DMS53 treated with DMSO at 0.1 percent for 48 hours (cell line): ENCODE data around the gene RNF103.
"Not testable (repeated sequence)": the region's sequence is repeated elsewhere in the genome, so short reads cannot be mapped to it uniquely, and the experiment has no call there.

ENCODE experiments used
- DNase-seq: peaks from one replicate; lab custom pipeline; 2025; ENCODE audit not compliant: unreplicated experiment; lab: John Stamatoyannopoulos, UW

The RNF103 gene

DNA sequence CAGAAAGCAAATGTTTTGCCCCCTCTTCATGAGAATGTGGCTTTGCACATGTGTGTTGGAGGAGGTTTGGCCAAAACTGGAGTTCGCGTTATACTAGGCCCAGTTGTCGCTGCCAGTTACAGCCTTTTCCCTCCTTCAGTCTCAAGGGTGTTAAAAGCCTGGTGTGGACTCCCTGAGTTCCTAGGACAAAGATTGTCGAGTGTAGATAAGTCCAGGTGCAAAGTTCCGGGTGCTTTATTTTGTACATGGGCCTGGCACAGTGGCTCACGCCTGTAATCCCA is 542 bp upstream of the RNF103 start:
- no peak for DNase-seq

DNA sequence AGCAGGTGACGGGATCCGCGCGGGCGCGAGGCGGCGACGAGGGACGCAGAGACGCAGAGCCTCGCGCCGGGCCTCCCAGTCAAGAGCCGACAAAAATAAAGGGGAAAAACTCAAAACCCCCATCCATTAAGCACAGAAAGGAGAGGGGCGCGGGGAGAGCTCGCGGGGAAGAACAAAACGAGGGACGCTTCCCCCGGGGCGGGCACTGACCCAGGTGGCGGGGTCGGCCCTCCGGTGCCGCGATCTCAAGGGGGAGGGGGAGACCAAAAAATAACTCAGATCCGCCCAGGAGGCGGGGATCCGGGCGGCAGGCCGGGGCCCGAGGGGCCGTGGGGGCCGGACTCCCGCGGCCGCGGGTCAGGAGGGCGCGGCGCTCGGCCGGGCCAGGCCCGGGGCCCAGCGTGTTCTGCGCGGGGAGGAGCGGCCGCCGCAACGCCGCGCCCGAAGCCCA is 597 bp downstream of the RNF103 start:
- peak; percentile 41 for DNase-seq

DNA sequence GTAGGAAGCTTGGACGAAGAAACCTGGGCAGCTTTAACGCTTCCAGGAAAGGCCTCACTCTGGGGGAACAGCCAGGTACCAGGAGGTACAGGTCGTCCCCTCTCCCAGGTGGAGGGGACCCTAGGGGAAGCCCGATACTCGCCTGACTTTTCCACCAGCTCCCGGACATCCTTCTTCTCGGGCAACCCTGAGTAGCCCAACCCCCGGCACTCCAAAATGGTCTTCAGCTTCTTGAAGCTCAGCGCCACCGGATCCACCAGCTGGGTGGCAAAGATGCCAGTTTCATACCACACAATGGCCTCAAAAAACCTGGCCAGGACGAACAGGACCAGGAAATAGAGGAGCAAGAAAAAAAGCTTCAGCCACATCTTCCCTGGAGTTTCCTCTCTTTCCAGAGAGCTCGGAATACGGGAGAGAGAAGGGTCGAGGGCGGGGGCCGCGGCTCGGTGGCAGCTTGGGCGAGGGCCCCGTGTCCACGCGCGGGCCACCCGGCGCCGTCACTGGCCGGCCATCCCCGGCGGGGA is 1.1 kb downstream of the RNF103 start:
- DNase-seq: peak; percentile 39

DNA sequence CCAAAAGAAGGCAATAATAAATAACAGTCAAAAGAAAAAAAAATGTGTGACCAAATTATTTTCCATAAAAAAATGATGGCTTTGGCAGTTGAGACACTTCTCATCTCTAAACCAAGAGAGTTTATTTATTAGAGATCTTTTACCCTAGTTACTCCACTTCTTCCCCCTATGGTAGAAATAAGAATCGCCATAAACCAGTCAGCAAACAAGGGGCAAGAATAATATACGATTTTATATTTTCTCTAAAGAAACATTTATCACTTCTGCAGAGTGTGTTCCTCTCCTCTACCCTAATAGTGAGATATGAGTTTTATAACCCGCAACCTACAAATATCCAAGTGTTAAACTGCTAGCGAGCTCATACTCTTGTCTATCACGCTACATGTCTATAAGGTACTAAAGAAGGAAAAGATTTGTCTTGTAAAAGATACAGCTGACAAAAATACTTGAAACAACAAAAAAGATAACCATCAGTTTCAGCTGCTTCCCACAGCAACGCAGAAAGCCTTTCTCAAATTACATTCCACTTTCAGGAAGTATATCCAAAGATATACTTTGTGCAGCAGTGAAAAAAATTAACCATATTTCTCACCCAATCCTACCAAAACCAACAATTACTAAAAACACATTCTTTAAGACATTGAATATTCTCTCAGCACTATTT is 2.3 kb downstream of the RNF103 start:
- DNase-seq: no peak

DNA sequence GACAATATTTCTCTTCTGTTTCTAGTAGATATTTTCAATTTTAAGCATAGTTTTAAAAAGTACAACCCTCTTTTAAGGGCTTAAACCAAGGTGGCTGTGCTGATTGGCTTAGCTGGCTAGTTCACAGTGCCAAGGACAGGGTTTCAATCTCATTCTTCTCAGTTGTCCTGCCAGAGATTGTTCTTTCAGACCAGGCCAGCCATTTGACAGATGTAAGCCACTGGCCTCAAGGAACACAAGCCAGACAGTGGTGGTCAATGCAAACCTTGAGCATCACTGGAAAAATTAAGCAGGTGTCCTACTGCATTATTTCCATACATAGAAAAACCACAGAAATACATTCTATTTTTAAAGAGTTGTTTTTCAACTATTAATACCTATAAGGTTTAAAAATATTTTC is 5.9 kb downstream of the RNF103 start:
- no peak for DNase-seq

DNA sequence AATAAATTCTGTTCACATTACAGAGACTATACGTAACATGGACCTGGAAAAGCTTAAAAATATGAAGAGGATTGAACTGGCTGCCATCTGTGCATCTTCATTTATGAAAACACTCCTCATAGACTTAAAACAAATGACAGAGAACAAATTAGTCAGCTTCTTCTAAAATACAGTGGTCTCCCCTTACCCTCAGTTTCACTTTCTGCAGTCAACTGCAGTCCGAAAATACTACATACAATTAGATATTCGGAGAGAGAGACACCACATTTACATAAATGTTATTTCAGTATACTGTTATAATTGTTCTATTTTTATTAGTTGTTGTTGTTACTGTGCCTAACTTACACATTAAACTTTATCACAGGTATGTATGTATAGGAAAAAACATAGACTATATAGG is 6.5 kb downstream of the RNF103 start:
- DNase-seq: no peak

DNA sequence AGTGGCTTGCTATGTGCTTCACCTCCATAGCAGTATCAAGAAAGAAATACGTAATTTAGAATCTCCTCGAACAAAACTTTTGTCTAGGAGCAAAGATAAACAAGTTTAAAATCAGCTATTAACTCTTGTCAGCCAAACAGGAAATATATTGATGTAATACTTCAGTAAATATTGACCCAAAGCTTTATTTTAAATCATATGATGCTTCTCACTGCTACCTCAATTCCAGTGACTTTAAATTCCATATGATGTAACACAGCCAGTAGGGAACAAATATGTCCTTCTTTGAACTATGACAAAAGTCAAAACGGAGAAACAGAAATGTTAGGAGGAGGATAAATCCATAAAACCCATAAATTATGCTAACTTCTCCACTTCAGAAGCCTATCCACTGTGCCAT is 7.2 kb downstream of the RNF103 start:
- peak; percentile 56 for DNase-seq

DNA sequence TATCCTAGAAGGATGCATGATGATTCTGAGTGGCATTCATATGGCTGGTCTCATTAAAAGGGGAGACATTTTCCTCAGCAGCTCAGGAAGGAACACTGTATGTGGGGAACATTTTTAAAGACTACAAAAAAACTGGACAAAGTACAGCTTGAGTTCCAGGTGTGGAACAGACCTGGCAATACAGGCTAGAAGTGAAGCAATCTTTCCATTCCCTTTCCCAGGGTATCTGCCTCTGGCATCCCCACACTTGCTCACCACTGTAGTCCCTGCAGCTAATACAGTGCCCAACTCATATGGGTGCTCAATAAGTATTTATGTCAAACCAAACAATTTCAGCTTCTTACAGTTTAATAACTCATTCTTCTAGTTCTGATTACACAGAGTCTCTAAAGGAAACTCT is 8.1 kb downstream of the RNF103 start:
- no peak for DNase-seq

DNA sequence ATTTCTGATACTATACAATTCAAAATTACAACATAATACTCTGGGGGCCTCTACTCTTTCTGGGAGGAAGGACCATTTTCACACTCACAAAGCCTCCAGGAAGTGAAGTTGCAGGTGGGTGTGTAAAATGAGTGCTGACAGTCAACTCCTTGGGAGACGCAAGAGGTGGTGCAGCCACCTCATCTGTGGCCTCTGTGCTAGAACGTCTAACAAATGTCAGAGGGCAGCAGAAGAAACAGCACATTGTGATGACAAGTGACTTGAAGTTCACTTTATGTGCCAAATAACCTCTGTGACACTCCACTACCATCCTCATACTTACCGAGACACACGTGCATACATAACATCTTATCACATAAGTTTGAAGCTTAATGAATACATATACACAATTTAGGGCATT is 10.2 kb downstream of the RNF103 start:
- DNase-seq: no peak

DNA sequence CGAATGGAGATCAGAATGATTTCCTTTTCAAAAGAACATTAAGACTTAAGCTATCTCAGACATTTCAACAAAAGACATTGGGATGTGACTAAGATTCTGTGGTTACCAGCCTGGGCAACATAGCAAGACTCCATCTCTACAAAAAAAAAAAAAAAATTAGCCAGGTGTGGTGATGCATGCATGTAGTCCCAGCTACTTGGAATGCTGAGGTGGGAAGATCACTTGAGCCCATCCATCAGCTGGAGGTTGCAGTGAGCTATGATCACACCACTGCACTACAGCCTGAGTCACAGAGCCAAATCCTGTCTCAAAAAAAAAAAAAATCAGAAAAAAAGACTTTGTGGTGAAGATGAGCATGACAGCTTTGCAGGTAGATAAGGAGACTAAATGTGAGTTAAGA is 12.8 kb downstream of the RNF103 start:
- no peak for DNase-seq

DNA sequence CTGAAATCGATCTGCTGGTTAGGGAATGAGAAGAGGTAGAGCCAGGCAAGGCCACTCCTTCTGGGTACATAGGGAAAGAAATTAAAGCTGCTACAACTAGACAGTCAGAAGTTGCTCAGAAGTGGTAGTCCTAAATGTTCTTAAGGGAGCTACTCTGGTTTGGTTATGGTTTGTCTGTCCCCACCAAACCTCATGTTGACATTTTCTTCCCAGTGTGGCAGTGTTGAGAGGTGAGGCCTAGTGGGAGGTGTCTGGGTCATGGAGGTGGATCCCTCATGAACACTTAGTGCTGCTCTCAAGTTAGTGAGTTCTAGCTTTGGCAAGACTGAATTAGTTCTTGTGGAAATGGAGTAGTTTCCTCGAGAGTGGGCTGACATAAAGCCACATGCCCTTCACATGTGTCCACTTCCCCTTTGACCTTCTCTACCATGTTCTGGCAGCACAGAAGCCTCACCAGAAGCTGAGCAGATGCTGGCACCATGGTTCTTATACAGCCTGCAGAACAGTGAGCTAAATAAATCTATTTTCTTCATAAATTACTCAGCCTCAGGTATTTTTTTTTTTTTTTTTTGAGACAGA is 14.7 kb downstream of the RNF103 start:
- no peak for DNase-seq

DNA sequence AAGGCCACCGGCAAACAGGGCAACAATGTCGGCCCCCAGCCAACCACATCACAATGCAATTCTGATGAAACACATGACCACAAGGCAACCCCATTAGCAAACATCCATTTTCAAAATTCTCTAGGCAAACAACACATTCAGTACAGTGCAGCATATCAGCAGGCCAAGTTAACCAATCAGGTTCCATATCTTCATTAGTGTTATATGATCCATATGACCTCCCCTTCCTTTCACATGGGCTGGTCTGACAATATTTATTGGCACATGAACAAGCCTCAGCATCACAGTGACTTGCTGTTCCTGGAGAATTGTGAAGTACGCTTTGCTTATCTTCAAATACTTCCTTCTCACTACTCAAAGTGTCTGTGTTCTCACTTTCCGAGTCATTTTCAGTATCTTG is 19.8 kb downstream of the RNF103 start:
- DNase-seq: no peak

DNA sequence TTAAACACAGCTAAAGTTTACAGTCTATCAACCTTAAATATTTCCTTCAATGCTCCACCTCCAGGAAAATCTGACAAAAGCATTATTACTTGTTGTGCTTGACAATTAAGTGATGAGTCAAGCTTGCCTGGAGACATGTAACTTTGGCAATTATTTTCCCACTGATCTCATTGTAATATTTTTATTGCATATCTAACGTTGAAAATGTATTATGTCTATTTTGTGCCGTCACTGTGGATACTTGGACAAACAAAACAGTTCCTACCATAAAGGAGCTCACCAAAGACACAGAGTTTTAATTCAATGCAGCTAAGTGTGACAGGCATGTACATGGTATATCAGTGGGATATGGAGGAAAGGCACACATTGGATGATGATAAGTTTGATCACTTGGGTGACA is 24.7 kb downstream of the RNF103 start:
- no peak for DNase-seq

DNA sequence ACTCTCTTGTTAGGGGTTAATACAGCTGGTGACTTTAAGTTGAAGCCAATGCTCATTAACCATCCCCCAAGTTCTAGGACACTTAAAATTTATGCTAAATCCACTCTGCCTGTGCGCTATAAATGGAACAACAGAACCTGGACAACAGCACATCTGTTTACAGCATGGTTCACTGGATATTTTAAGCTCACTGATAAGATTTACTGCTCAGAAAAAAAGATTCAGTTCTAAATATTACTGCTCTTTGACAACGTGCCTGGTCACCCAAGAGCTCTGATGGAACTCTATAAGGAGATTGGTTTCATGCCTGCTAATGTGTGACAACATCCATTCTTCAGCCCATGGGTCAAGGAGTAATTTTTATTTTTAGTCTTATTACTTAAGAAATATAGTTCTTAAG is 27.5 kb downstream of the RNF103 start:
- DNase-seq: no peak

DNA sequence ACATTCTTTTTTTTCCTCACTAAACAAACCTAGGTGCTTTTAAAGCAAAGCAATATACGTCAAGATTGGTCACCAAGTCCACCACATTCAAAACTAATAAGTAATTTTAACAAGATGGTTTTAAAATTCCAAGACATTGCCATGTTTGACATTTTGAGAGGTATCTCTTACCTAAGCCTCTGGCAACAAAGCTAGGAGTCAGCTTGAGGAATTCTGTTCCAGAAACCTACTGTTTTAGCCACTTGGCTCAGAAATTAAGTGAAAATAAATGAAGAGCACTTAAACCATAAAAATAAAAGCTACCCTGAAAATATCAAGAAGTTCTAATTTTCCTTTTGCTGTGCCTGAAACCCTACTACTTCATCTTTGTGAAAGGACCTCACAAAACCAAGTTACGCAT is 30.4 kb downstream of the RNF103 start:
- DNase-seq: no peak

DNA sequence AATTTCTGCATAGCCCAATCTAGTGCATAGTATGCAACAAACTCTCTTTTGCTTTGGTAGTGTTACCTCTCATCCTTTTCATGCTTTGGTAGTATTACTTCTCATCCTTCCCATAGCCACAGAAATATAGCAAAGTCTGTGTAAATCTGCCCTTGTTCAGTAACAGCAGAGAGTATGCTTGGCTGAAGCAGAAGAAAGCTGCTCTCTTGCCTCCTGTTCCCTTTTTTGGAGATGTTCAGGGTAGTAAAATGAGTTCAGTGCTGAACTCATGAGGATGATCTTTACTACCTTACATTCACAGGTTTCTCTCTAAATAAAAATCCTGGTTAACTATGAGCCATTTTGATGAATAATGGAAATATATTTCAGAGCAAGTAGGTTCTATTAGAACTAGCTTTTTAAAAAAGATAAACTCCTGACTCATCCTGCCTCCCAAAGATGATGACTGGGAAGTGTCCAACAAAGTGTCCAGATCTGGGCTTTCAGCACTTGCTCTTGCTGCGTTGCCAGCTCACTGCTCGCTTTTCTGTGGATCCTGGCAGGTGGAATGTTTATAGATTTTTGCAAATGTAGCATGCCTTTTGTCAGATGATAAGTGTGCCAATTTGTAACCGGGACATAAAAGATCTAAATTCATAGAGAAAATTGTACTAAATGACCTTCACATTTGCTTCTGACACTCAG is 31.0 kb downstream of the RNF103 start:
- no peak for DNase-seq

DNA sequence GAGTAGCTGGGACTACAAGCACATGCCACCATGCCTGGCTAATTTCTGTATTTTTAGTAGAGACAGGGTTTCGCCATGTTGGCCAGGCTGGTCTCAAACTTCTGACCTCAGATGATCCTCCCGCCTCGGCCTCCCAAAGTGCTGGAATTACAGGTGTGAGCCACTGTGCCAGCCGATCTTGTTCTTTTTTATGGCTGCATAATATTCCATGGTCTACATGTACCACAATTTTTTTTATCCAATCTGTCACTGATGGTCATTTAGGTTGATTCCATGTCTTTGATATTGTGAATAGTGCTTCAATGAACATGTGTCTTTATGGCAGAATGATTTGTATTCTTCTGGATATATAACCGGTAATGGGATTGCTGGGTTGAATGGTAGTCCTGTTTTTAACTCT is 34.0 kb downstream of the RNF103 start:
- DNase-seq: not testable (repeated sequence)

DNA sequence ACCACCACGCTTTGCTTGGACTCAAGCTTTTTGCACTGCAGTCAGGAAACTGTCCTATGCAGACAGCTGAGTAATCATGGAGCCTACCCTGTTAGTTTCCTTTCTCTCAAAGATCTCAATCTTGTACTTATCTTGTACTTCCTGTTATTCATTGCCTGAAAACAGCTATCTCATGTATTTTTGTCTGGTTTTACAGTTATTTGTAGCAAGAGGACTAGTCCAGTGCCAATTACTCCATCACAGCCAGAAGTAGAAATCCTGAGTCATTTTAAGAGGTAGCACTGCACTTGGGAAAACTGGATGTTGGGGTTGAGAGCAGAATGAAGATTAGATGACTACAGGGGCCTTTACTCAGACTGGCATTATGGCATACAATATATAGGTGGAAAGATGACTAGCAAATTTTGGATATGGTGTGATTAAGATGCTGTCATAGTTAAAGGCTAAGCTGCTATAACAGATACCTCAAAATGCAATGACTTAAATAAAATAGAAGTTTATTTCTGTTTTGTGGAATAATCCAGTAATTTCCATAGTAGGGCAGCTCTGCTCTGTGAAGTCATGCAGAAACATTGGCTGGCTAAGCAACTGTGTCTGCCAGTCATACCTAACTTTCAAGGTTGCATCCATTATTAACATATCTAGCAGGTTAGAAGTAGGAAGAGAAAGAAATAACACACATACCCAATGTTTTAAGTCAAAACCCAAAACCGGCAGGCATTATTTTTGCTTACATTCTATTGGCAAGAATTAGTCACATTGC is 39.3 kb downstream of the RNF103 start:
- no peak for DNase-seq

DNA sequence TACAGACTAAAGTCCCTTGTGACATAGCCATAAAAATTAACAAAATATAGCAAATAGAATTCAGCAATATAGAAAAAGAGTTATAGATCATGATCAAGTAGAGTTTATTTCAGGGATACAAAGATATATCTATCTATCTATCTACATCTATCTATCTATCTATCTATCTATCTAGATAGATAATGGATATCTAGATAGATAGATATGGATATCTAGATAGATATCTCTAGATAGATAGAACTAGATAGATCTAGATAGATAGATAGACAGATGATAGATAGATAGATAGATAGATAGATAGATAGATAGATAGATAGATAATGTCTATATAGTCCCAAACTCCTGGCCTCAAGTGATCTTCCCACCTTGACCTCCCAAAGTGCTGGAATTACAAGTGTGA is 43.1 kb downstream of the RNF103 start:
- no peak for DNase-seq

DNA sequence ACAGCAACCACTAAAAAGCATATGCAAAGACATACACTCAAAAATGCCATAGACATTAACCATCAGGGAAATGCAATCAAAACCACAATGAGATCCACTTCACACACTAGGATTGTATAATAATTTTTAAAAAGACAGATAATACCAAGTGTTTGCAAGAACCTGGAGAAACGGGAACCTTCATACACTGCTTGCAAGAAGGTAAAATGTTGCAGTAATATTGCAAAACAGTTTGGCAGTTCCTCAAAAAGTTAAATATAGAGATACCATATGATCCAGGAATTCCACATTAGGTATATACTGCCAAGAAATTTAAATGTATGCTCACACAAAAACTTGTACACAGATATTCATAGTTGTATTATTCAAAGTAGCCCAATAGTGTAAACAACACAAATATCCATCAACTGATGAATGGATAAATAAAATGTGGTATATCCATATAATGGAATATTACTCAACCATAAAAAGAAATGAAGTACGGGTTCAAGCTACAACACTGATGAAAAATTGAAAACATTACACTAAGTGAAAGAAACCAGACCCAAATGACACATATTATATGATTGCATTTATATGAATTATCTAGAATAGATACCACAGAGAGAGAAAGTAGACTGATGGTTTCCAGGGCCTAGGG is 45.7 kb downstream of the RNF103 start:
- no peak for DNase-seq

DNA sequence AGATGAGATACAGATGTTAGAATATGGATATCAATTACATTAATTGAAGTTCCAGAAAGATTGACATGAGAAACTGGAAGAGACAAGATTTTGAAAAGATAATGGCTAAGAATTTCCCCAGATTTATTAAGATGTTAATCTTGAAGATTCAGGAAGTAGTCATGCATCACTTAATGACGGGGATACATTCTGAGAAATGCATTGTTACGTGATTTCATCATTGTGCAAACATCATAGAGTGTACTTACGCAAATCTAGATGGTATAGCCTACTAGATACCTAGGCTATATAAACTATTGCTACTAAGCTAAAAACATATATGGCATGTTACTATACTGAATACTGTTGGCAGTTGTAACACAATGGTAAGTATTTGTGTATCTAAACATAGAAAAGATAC is 53.6 kb downstream of the RNF103 start:
- DNase-seq: no peak
